ENCODE data around the gene SULF2.
A peak's percentile ranks its signal among the peaks of the same experiment; 100 is the strongest.

GRCh38 chr20:47725248-47725973, 59.9 kb downstream of the SULF2 start:
- TF ChIP-seq CTCF (IDR thresholded peaks at IDR 0.05) (peak; percentile 47 to 84 (median 74)), POLR2A (IDR thresholded peaks at IDR 0.05) (no peak)

Data from body of pancreas (tissue), 4 donors.